Heart right ventricle (tissue), 16 donors: Measurements from ENCODE around the gene SLF1. TPM values are rescaled to one million over a fixed set of nuclear protein-coding genes. Genes with fewer than 3 reads are reported as not detected.

Source experiments
- ATAC-seq, 8 donors: fragments of 200-7000 bp; cut with Tn5 transposase; one replicate each; pipeline ENCODE4 v1.9.1; 2020; ENCODE audit warnings: mild to moderate bottlenecking in 8 of 8, moderate library complexity in 8 of 8, moderate number of reproducible peaks in 1 of 8
- DNase-seq, 2 donors: peaks; one replicate each; pipeline ENCODE4 v3.0.0-alpha.2; 2020
- H3K27ac ChIP-seq, 10 donors: fragments of 200-600 bp; sonication (generic) in 2 of 10; one replicate each; pipeline versions ENCODE4 v1.5.0 to v1.8.0; 2020 to 2022; ENCODE audit warnings: mild to moderate bottlenecking in 3 of 10
- H3K27me3 ChIP-seq, 7 donors: fragments of 200-600 bp; one replicate each; pipeline ENCODE4 v1.8.0; 2021 to 2022; ENCODE audit warnings: mild to moderate bottlenecking in 2 of 7
- H3K36me3 ChIP-seq, 9 donors: fragments of 200-600 bp; sonication (generic) in 1 of 9; one replicate each; pipeline versions ENCODE4 v1.5.0 to v1.8.0; 2020 to 2022; ENCODE audit warnings: mild to moderate bottlenecking in 2 of 9
- H3K4me1 ChIP-seq, 9 donors: fragments of 200-600 bp; sonication (generic) in 1 of 9; one replicate each; pipeline versions ENCODE4 v1.5.0 to v1.8.0; 2020 to 2022; ENCODE audit warnings: mild to moderate bottlenecking in 4 of 9
- H3K4me3 ChIP-seq, 10 donors: fragments of 200-600 bp; sonication (generic) in 2 of 10; one replicate each; pipeline versions ENCODE4 v1.5.0 to v1.8.0; 2020 to 2022; ENCODE audit warnings: mild to moderate bottlenecking in 7 of 10, moderate library complexity in 2 of 10
- H3K9me3 ChIP-seq, 11 donors: fragments of 200-600 bp in 10 of 11; sonication (generic) in 2 of 11; one replicate each; pipeline versions ENCODE4 v1.5.0 to v1.8.0; 2013 to 2022; ENCODE audit warnings: mild to moderate bottlenecking in 2 of 11, control low read depth in 1 of 11, moderate library complexity in 1 of 11
- WGBS, 2 donors: extraction: QIAGEN DNeasy Blood & Tissue Kit; methylation state at CpG; one replicate each; pipeline ENCODE4 v1.1.7; 2013; ENCODE audit warnings: inconsistent platforms in 1 of 2; 5-methylcytosine and 5-hydroxymethylcytosine counted together
- intact Hi-C, 10 donors: fragments of 100-400 bp; cut with DNase I; formaldehyde crosslinking; loops; one replicate each; pipeline versions ENCODE4 v1.11.1 to v1.14.2; 2022
- polyA plus RNA-seq, 2 donors: library from polyadenylated mRNA; stranded (reverse); fragments of 200-250 nt; gene quantifications; one replicate each; pipeline ENCODE4 v1.2.3, GENCODE V29; 2013
- total RNA-seq, 10 donors: library from RNA; stranded (reverse); fragmentation: NEBNext Ultra II Directional in 3 of 10; extraction: Animal tissue kit (Norgen Biotek cat#: 25700) in 3 of 10; gene quantifications; one replicate each; pipeline versions ENCODE4 v1.2.1 to v1.2.4, GENCODE V29; 2021 to 2023
- TF ChIP-seq, protein P1 (sequence below), 9 donors: fragments of 200-600 bp; sonication (generic) in 2 of 9; IDR thresholded peaks; one replicate each; pipeline versions ENCODE4 v1.5.0 to v1.8.0; 2021 to 2022; ENCODE audit warnings: antibody characterized with exemption in 9 of 9, mild to moderate bottlenecking in 5 of 9, moderate library complexity in 1 of 9
- donor health status: Arrhythmogenic right ventricular cardiomyopathy.
- donor health status: ischemic (EF 13 %, LVEDD 7.1; RV severe dilation, severe dysfunction).
- donor health status: healthy with polysubstance abuse.
- donor health status: DM: no; HTN: yes; CAD: no.
- donor health status: DM: no; HTN: no; CAD: no.
- donor health status: ischemic (EF 25% LVEDD 6.9; RV normal size, moderate dysfunction).
- donor health status: ischemic (EF 25% LVEDD 5.7; RV mildly dilated, moderate dysfunction).
- donor health status: healthy.
- donor health status: DM: yes; HTN: yes; CAD: no.
- donor health status: Ischemic cardiomyopathy.
- donor health status: ischemic (EF 35%, LVEDD 5.7; RV mildly dilated, moderate dysfunction).
- donor health status: nonischemic (EF 11% LVEDD 7.7; RV severe dilation, severe dysfunction).
- donor health status: DM: yes; HTN: yes; CAD: no.
- donor health status: PGD.
- donor health status: ischemic (EF 29% LVEDD 5.4; RV normal size, mild dysfunction).
- donor health status: nonischemic (EF 23%, LVEDD 6.1; RV moderate dilation, normal function).

Gene SLF1
- total and polyA plus RNA-seq, 12 donors = 2.3 to 10.0 (median 4.5) TPM

DNA sequence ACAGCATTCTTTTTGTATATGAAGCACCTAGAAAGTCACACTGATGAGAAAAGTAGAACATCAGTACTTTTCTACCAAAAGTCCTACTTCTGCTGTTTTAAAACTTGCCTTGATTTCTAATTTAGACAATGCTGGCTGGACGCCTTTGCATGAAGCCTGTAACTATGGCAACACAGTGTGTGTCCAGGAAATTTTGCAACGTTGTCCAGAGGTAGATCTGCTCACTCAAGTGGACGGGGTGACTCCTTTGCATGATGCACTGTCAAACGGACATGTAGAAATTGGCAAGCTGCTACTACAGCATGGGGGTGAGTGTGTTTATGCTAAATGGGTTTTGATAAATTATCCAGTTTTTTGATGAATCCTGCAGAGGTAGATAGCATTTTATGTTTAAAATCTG lies 73.5 kb downstream of the SLF1 start:
- no peaks in the 10 kb centered on the region for H3K9me3 ChIP-seq
- intact Hi-C loops = loop anchor here in 2 of 10 donors (5.0 to 10.0 kb wide), 3 partner anchors 165 to 1107 kb away; partner anchors contain the start of genes NR2F1 (in 1 of the 2) and NR2F1-AS1 (in 1 of the 2)
- no peak overlapping the region for H3K4me3 ChIP-seq
- DNase-seq (no peak), ATAC-seq (peak in 2 of 8 donors; percentile 39 to 64)
- no peak overlapping the region for H3K27ac ChIP-seq
- WGBS, 2 donors = 27 to 28% methylated on average over 4 of the region's 4 CpGs
- H3K4me1 ChIP-seq = peaks cover 0 to 20% (median 5%) of the 10 kb centered on the region in 9 donors
- H3K36me3 ChIP-seq = peaks cover 0 to 55% (median 0%) of the 10 kb centered on the region in 9 donors
- TF ChIP-seq, protein P1, sequence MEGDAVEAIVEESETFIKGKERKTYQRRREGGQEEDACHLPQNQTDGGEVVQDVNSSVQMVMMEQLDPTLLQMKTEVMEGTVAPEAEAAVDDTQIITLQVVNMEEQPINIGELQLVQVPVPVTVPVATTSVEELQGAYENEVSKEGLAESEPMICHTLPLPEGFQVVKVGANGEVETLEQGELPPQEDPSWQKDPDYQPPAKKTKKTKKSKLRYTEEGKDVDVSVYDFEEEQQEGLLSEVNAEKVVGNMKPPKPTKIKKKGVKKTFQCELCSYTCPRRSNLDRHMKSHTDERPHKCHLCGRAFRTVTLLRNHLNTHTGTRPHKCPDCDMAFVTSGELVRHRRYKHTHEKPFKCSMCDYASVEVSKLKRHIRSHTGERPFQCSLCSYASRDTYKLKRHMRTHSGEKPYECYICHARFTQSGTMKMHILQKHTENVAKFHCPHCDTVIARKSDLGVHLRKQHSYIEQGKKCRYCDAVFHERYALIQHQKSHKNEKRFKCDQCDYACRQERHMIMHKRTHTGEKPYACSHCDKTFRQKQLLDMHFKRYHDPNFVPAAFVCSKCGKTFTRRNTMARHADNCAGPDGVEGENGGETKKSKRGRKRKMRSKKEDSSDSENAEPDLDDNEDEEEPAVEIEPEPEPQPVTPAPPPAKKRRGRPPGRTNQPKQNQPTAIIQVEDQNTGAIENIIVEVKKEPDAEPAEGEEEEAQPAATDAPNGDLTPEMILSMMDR (IDR thresholded peaks at IDR 0.05) = no peak
- H3K27me3 ChIP-seq = no peaks in the 10 kb centered on the region

DNA sequence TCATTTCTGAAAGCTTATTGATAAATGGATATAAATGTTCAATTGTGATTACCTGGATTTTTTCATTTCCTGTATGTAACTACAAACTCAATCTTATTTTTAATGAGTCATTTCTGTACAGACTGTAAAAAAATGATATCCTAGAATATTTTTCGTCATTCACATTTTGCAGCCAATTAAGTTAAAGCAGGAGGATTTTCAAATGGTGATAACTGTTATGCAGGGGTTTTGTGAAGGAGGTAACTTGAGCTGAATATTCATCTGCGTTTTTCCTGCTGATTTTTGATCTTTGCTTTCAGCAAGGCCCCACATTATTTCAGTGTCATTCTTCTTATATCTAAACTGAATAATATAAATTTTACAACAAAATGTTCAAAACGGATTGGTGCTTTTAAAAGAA lies 74.1 kb downstream of the SLF1 start:
- ATAC-seq (no peak), DNase-seq (no peak)
- TF ChIP-seq, protein P1 (IDR thresholded peaks at IDR 0.05) = no peak
- Histone ChIP-seq H3K36me3 (peaks cover 0 to 49% (median 0%) of the 10 kb centered on the region in 9 donors), H3K4me3 (no peak overlapping the region), H3K4me1 (peaks cover 0 to 20% (median 5%) of the 10 kb centered on the region in 9 donors), H3K27me3 (no peaks in the 10 kb centered on the region), H3K9me3 (no peaks in the 10 kb centered on the region), H3K27ac (no peak overlapping the region)
- intact Hi-C loops = loop anchor here in 2 of 10 donors (5.0 to 10.0 kb wide), 3 partner anchors 165 to 1108 kb away; partner anchors contain the start of genes NR2F1 (in 1 of the 2) and NR2F1-AS1 (in 1 of the 2)
- 81 to 87% methylated on average over 3 of the region's 3 CpGs for WGBS, 2 donors

DNA sequence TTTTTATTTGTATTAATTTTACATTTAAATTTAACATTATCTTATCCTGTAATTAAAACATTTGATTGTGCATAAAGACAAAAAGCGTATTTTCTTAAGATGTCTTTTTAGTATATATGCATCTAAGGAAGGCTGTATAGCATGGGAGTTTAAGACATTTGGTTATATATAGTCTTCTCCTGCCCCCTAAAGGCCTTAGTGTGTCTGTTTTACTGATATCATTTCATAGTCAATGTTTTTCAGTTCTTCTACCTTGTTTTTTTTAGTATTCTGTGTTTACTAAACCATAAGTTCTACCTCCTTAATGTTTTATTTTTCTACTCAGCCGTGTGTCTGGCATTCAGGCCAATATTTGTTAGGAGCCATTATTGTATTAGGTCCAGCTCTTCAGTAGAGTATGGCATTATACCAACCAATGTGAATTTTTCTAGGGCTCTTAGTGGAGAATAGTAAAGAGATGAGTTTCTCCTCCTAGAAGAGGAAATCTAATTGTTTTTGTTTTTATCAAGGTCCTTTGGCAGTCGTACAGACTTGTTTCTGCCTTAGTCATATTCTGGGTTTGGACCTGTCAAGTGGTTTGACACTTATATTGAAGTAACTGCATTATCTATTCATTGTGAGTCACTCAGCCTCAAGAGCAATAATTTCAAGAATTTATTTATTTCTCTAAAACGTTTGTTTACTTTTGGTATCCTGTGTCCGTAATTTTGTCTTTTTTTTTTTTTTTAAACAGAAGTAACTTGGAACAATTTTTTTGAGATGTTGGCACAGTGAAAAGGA lies 74.8 kb downstream of the SLF1 start:
- ATAC-seq (peak in 5 of 8 donors; percentile 49 to 79 (median 62)), DNase-seq (no peak)
- Histone ChIP-seq H3K27me3 (no peaks in the 10 kb centered on the region), H3K4me1 (peaks cover 0 to 20% (median 5%) of the 10 kb centered on the region in 9 donors), H3K27ac (peak overlapping the region in 1 of 10 donors; percentile 35), H3K9me3 (no peaks in the 10 kb centered on the region), H3K4me3 (no peak overlapping the region), H3K36me3 (peaks cover 0 to 42% (median 0%) of the 10 kb centered on the region in 9 donors)
- intact Hi-C loops = loop anchor here in 2 of 10 donors (5.0 to 10.0 kb wide), 3 partner anchors 166 to 1108 kb away; partner anchors contain the start of genes NR2F1 (in 1 of the 2) and NR2F1-AS1 (in 1 of the 2)
- TF ChIP-seq, protein P1 (IDR thresholded peaks at IDR 0.05) = peak in 8 of 9 donors; percentile 7 to 58 (median 44)
- WGBS, 2 donors = 38 to 40% methylated on average over 5 of the region's 5 CpGs

DNA sequence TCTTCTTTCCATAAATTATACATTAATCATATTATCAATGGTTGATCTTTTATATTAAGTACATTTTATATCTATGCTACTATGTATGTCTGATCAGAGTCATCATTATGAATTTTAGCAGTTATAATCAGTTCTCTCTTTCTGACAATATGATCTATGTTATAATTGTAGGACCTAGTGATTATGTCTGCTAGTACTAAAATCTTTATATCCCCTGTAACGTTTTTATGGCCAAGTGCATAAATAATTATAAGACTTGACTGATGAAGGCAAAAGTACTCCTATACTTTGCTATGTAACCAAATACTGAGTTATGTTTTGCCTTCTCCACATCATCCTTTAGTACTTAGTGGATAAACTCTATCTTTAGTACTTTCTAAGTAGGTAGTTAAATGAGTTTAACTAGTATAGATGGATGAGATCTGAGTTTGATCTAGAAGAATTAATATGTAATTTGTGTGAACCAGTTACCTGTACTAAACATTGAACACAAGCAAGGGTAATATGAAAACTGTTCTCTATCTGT lies 75.4 kb downstream of the SLF1 start:
- intact Hi-C loops = loop anchor here in 2 of 10 donors (5.0 to 10.0 kb wide), 3 partner anchors 167 to 1109 kb away; partner anchors contain the start of genes NR2F1 (in 1 of the 2) and NR2F1-AS1 (in 1 of the 2)
- Histone ChIP-seq H3K4me3 (no peak overlapping the region), H3K4me1 (peaks cover 0 to 20% (median 5%) of the 10 kb centered on the region in 9 donors), H3K27me3 (no peaks in the 10 kb centered on the region), H3K27ac (no peak overlapping the region), H3K9me3 (no peaks in the 10 kb centered on the region), H3K36me3 (peaks cover 0 to 35% (median 0%) of the 10 kb centered on the region in 9 donors)
- DNase-seq (no peak), ATAC-seq (no peak)
- 66 to 77% methylated on average over 1 of the region's 1 CpG for WGBS, 2 donors
- TF ChIP-seq, protein P1 (IDR thresholded peaks at IDR 0.05) = no peak
